OCI-LY1 (cell line): ENCODE measurements around the gene PTPN22.

ENCODE experiments used
- H2AFZ ChIP-seq: fragments of 200-600 bp; sonication (generic), shearing (Covaris generic); 2 replicates; pipeline ENCODE4 v1.6.0; 2014; ENCODE audit warnings: antibody characterized with exemption, mild to moderate bottlenecking, low read length
- H3F3A ChIP-seq: fragments of 200-600 bp; sonication (generic), shearing (Covaris generic); 2 replicates; pipeline ENCODE4 v1.6.0; 2014; ENCODE audit warnings: mild to moderate bottlenecking, antibody characterized with exemption, low read length, moderate library complexity; ENCODE audit not compliant: insufficient read depth
- H3K27ac ChIP-seq: fragments of 200-600 bp; sonication (generic); 2 replicates; pipeline ENCODE4 v1.5.1; 2014; ENCODE audit warnings: low read length, mixed run types, mild to moderate bottlenecking, low read depth; ENCODE audit not compliant: poor library complexity, severe bottlenecking
- H3K27me3 ChIP-seq: fragments of 200-600 bp; sonication (generic); 2 replicates; pipeline ENCODE4 v1.6.0; 2014; ENCODE audit warnings: antibody characterized with exemption, mild to moderate bottlenecking, low read length, moderate library complexity; ENCODE audit not compliant: insufficient read depth
- H3K36me3 ChIP-seq: fragments of 200-600 bp; sonication (generic); 2 replicates; pipeline ENCODE4 v1.6.1; 2014; ENCODE audit warnings: mild to moderate bottlenecking, antibody characterized with exemption, low read length, moderate library complexity, mixed read lengths; ENCODE audit not compliant: insufficient read depth
- H3K4me1 ChIP-seq: fragments of 200-600 bp; sonication (generic); 2 replicates; pipeline ENCODE4 v1.5.1; 2014; ENCODE audit warnings: mild to moderate bottlenecking, low read length, moderate library complexity; ENCODE audit not compliant: insufficient read depth, severe bottlenecking
- H3K4me2 ChIP-seq: fragments of 200-600 bp; sonication (generic), shearing (Covaris generic); 2 replicates; pipeline ENCODE4 v1.6.1; 2014; ENCODE audit warnings: low read length
- H3K4me3 ChIP-seq: fragments of 200-600 bp; sonication (generic); 2 replicates; pipeline ENCODE4 v1.5.1; 2014; ENCODE audit warnings: low read length, low read depth, mild to moderate bottlenecking, mixed read lengths; ENCODE audit not compliant: poor library complexity, severe bottlenecking
- H3K79me2 ChIP-seq: fragments of 200-600 bp; shearing (Covaris generic); 2 replicates; pipeline ENCODE4 v1.6.1; 2016; ENCODE audit warnings: mixed run types, low read length, mixed read lengths; ENCODE audit not compliant: insufficient read depth
- H3K9ac ChIP-seq: fragments of 200-600 bp; sonication (generic), shearing (Covaris generic); 2 replicates; pipeline ENCODE4 v1.6.1; 2014; ENCODE audit warnings: mild to moderate bottlenecking, low read length, mixed read lengths
- H3K9me2 ChIP-seq: fragments of 200-600 bp; sonication (generic), shearing (Covaris generic); 2 replicates; pipeline ENCODE4 v1.6.1; 2014; ENCODE audit warnings: low read depth, mild to moderate bottlenecking, low read length, mixed read lengths
- H3K9me3 ChIP-seq: fragments of 200-600 bp; shearing (Covaris generic); 2 replicates; pipeline ENCODE4 v1.6.1; 2014; ENCODE audit warnings: low read length, mixed read lengths
- H4K20me1 ChIP-seq: fragments of 200-600 bp; sonication (generic), shearing (Covaris generic); 2 replicates; pipeline ENCODE4 v1.6.0; 2016; ENCODE audit warnings: mild to moderate bottlenecking, low read length; ENCODE audit not compliant: insufficient read depth
- EZH2 ChIP-seq: fragments of 200-600 bp; sonication (generic), shearing (Covaris generic); IDR thresholded peaks from 2 replicates; pipeline ENCODE4 v1.8.0; 2017; ENCODE audit warnings: borderline replicate concordance, mixed run types, mild to moderate bottlenecking, antibody characterized with exemption, low read length, moderate library complexity, mixed read lengths
- TF ChIP-seq, protein P1 (sequence below): fragments of 200-600 bp; sonication (generic), shearing (Covaris generic); IDR thresholded peaks from 2 replicates; pipeline ENCODE4 v1.5.1; 2017; ENCODE audit warnings: mild to moderate bottlenecking, antibody characterized with exemption, low read length, moderate library complexity, mixed read lengths

Gene PTPN22

DNA sequence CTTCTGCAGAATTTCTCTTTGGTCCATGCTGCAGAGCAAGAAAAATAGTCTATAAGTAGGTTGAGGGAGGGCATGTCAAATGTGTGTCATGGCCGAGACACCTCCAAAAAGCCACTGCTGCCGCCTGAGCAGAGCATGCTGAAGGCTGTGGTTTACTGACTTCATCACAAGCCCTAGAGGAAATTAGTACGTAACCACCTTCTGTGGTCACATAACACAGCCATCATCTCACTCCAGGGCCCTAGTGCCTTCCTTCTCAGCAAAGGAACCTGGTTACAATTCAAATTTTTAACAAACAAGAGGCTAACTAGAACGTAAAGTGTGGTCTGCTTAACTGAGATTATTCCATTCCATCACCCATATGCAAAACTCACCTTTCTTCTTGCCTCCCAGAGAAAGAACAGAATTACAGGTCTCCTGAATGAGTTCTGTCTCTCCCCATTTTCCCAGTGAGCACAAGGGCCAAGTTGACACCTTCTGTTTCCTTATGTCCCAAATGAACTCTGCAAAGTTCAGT, at the start of gene PTPN22:
Gene PTPN22, minus strand, starts transcription at position 116 of the 517 bp plus-strand sequence.
- H3K9me2 ChIP-seq: no peaks in the 10 kb centered on the region
- peak within 1 kb of the TSS; percentile 89 for H3K9ac ChIP-seq
- H3K27ac ChIP-seq: peak within 1 kb of the TSS; percentile 97
- peaks cover 45% of the 10 kb centered on the region for H3K79me2 ChIP-seq
- peak within 1 kb of the TSS; percentile 88 for H3K4me2 ChIP-seq
- TF ChIP-seq EZH2: no peak
- TF ChIP-seq, protein P1, sequence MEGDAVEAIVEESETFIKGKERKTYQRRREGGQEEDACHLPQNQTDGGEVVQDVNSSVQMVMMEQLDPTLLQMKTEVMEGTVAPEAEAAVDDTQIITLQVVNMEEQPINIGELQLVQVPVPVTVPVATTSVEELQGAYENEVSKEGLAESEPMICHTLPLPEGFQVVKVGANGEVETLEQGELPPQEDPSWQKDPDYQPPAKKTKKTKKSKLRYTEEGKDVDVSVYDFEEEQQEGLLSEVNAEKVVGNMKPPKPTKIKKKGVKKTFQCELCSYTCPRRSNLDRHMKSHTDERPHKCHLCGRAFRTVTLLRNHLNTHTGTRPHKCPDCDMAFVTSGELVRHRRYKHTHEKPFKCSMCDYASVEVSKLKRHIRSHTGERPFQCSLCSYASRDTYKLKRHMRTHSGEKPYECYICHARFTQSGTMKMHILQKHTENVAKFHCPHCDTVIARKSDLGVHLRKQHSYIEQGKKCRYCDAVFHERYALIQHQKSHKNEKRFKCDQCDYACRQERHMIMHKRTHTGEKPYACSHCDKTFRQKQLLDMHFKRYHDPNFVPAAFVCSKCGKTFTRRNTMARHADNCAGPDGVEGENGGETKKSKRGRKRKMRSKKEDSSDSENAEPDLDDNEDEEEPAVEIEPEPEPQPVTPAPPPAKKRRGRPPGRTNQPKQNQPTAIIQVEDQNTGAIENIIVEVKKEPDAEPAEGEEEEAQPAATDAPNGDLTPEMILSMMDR: no peak
- H3K9me3 ChIP-seq: no peaks in the 10 kb centered on the region
- peak within 1 kb of the TSS; percentile 81 for H3K4me3 ChIP-seq
- H4K20me1 ChIP-seq: no peaks in the 10 kb centered on the region
- 0 out of 2 replicates have a peak, but pooled peaks cover 5% of the 10 kb centered on the region for H3F3A ChIP-seq
- H3K4me1 ChIP-seq: peaks cover 77% of the 10 kb centered on the region
- peak within 1 kb of the TSS; percentile 21; the same call in 1 of the 2 replicates for H2AFZ ChIP-seq
- H3K27me3 ChIP-seq: no peaks in the 10 kb centered on the region
- peaks cover 3% of the 10 kb centered on the region for H3K36me3 ChIP-seq

DNA sequence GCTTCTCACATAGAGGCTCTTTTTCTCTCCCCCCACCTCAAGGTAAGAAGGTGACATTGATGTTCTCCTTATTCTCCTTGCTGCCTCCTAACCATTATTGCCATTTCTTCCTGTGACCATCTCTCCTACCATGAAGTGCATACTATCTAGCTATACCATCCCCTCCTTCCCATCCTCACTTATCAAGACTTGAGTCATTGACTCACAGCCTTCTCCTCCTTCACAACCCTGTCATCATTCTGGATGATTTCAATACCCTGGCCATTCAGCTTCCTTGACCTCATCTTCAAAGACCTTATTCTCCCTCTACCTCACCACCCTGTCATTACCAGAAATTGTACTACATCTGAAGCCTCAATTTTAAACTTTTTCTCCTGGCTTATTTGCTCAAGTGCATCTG, 46.7 kb upstream of the PTPN22 start:
- no peaks in the 10 kb centered on the region for H3K9me2 ChIP-seq
- no peaks in the 10 kb centered on the region for H3K79me2 ChIP-seq
- H4K20me1 ChIP-seq: no peaks in the 10 kb centered on the region
- no peaks in the 10 kb centered on the region for H3K27me3 ChIP-seq
- no peaks in the 10 kb centered on the region for H3F3A ChIP-seq
- no peaks in the 10 kb centered on the region for H3K9me3 ChIP-seq
- no peak overlapping the region for H3K9ac ChIP-seq
- no peak overlapping the region for H3K4me3 ChIP-seq
- no peak overlapping the region for H3K4me2 ChIP-seq
- no peak overlapping the region for H2AFZ ChIP-seq
- H3K36me3 ChIP-seq: no peaks in the 10 kb centered on the region
- H3K4me1 ChIP-seq: peaks cover 5% of the 10 kb centered on the region
- no peak overlapping the region for H3K27ac ChIP-seq
- TF ChIP-seq EZH2: no peak
- TF ChIP-seq, protein P1: no peak

DNA sequence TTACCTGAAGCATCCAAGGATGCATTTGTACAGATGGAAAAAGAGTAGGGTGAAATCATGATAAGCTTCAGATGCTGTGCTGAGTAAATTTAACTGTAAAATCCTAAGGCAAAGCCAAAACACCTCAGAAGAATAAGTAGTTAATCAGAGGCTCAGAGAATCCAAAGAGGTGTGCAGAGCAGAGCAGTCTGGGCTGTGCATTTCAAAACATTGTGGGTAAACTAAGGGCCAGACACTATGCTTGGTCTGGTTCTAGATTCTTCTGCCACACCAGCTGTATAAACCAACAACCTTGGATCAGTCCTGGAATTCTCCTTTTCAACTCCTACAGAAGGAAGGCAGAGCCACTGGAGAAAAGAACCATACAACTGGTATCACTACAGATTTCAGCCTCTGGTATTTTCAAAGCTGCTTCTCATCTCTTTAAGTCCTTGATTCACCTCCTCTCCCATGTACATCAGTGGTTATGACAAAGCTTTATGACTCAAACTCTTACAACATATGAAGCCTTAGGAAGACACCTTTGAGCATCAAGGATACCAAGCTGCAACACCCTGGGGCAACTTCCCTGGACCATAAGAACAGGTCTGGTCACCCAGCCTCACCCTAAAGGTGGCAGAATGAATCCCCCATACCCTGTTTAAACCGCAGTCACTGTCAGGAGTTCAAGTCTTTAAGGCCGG, 46.0 kb upstream of the PTPN22 start:
- peaks cover 5% of the 10 kb centered on the region for H3K4me1 ChIP-seq
- no peaks in the 10 kb centered on the region for H4K20me1 ChIP-seq
- no peaks in the 10 kb centered on the region for H3K27me3 ChIP-seq
- no peaks in the 10 kb centered on the region for H3K9me2 ChIP-seq
- H3F3A ChIP-seq: no peaks in the 10 kb centered on the region
- H3K79me2 ChIP-seq: no peaks in the 10 kb centered on the region
- H3K36me3 ChIP-seq: peaks cover 5% of the 10 kb centered on the region; the same call in 1 of the 2 replicates
- no peaks in the 10 kb centered on the region for H3K9me3 ChIP-seq
- no peak overlapping the region for H3K4me3 ChIP-seq
- H3K4me2 ChIP-seq: no peak overlapping the region
- no peak overlapping the region for H3K9ac ChIP-seq
- TF ChIP-seq, protein P1: no peak
- no peak for TF ChIP-seq EZH2
- H2AFZ ChIP-seq: no peak overlapping the region
- no peak overlapping the region for H3K27ac ChIP-seq
